Measurements from ENCODE around the gene CEP112.

The CEP112 gene

GRCh38 chr17:65665966-65666365, 526.0 kb downstream of the CEP112 start:
- no peak for DNase-seq

DNA sequence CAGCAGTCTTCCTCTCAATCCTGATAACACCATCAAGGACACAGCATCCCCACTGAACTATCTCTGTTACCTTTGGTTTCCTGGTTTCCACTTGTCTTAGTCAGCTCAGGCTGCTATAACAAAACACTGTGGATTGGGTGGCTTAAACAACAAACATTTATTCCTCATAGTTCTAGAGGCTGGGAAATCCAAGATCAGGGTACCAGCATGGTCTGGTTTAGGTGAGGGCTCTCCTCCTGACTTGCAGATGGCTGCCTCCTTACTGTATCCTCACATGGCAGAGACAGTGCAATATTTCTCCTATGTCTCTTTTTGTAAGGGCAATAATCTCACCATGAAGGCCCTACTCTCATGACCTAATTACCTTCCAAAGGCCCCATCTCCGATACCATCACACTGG, 527.2 kb downstream of the CEP112 start:
- no peak for DNase-seq

DNA sequence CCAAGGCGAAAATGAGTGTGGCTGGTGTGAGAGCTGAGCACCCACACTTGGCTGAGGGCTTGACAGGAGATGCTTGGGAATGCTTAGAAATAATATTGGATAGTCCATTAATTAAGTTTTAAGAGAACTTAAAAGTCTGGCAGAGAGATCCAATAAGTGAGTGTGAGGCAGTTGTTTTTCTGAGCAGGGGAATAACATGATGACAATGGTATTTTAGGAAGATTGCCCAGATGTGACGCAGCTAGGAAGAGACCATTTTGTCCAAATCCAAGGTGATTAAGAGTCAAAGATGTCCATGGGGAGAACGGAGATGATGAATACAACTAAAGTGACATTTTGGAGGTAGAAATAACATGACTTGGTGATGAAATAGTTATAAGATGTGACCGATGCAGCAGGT, 527.7 kb downstream of the CEP112 start:
- no peak for DNase-seq

GRCh38 chr17:65662196-65662595, 529.7 kb downstream of the CEP112 start:
- no peak for DNase-seq

DNA sequence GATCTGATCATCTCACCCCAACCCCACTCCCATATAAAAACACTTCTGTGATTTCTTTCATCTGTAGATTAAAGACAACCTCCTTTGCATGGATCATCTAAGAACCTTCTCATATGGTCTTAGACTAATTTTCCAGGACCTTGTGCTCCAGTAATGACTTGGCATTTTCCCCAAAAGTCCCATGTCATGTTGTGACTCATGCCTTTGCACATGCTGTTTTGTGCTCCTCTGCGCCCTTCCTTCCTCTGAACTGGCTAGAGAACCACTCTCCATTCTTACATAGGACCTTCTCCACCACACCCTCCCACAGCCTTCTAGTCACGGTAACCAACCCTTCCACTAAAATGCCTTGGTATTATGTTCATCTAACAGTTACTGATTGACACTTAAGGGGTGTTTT, 531.0 kb downstream of the CEP112 start:
- no peak for DNase-seq

DNA sequence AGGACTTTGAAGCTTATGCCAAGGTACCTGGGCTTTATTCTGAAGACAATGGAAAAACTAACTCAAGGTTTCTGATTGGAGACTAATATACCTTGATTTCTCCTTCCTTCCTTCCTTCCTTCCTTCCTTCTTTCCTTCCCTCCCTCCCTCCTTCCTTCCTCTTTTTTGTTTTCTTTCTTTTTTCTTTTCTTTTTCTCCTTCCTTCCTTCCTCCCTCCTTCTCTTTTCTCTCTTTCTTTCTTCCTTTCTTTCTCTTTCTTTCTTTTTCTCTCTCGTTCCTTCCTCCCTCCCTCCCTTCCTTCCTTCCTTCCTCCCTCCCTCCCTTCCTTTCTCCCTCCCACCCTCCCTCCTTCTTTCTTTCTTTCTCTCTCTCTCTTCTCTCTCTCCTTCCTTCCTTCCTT, 531.9 kb downstream of the CEP112 start:
- no peak for DNase-seq

- no peak for DNase-seq
Measured at GRCh38 chr17:65659512-65659911, 532.4 kb downstream of the CEP112 start.

- no peak for DNase-seq
Measured at GRCh38 chr17:65657251-65657828, 534.6 kb downstream of the CEP112 start.

DNA sequence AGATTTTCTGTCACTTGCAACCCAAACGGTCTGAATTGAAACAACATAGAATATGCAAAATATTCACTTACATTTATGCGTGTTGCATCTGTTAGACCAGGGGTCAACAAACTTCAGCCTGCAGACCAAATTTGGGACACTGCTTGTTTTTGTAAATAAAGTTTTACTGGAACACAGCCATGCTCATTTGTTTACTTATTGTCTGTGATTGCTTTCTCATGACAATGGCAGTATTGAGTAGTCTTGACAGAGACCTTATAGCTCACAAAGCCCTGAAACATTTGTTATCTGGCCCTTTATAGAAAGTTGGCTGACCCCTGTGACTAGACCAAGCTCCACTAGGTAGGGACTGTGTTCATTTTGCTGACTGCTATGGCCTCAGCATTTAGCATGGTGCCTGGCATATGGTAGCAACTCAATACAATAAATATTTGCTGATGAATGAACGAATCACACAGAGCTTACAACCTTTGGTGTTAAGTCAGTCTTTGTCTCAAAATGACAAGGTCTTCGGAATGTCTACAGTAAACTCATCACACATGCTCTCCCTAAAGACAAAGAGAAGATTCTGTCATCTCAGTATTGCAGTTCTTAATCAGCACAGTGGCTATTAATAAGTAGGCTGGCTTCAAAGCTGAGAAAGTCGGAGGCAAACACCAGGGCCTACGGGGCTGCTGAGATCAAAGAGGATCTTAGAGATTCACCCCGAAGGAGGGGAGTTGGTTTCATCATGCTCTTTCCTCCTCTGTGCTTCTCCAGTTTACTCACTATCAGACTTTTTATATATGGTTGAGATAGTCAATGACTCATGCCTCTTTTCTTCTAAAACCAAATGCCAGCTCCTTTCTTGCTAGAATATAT, 535.3 kb downstream of the CEP112 start:
- no peak for DNase-seq

DNA sequence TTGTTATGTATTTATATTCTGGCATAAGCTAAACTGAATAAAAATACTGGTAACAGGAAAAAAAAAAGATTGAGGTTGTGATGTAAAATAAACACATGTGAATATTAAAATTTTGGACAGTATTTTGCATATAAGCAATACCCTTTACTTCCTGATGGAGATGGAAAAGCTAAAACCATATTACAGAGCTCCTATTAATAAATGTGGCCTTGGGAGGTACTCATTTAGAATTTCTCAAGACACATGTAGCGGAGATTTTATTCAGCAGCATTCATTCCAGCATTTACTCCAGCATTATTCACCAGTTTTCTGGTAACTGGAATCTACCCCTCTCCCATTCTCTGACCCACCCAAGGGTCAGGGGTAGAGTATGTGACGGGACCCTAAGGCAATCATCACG, 536.2 kb downstream of the CEP112 start:
- no peak for DNase-seq

DNA sequence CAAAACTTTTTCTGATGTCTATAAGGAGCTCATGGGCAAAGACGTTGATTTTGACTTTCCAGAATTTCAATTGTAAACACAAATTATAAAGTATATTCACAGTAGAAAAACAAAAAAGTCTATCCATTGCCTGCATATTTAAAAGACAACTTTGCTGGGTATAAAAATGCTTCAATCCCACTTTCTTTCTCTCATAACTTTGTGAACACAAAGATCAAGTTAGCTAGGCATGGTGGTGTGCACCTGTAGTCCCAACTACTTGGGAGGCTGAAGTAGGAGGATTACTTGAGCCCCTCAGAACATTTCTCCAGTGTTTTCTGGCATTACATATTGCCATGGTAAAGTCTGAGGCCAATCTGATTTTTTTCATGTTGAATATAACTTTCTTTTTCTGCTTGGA, 547.4 kb downstream of the CEP112 start:
- no peak for DNase-seq

DNA sequence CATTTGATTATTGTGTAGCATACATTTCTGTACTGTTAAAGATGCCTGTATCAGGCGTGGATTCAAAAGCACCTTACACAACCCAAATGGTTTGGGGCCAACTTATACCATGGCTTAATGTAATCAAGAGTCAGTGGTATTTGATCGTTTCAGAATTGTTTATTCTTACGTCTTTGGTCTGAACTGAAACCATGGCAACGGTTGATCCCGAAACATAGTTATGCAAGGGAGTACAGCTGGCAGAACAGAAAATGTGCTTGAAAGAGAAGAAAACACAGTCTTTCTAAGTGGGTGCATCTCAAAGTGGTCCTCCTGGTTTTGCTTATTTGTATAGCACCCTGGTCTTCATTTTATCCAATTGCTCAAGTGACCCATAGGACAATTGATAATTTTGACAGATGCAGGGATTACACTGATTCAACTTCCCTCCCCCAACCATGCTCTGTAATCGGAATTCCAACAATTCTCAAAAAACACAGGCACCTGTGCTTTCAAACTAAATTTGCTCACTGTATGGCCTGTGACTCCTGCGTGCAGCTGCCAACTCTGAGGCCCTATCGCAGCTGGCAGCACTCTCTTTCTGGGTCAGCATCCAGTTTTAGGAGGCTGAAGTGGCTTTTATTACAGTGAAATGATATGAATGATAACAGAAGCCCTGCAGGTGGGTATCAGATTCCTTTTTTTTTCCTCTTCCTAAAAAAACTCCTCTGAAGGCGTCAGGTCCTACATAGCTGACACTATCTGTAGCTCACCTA, 553.5 kb downstream of the CEP112 start:
- no peak for DNase-seq

DNA sequence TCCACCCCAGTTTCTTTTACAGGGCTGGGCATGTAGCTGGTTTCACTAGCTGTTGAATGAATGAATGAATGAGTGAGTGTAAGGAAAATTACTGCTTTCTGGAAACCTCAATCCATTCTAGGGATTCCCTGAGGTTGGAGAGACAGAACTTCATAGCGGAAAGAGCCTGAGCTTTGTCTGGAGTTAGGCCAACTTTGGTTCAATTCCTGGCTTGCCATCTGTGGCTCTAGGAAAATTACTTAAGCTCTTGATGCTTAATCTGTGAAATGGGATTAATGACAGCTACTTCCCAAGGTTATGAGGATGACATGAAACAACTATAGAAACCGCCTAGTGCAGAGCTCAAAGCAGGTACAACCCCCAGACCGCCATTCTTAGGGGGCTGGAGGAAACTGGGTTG, 554.1 kb downstream of the CEP112 start:
- no peak for DNase-seq

- DNase-seq = no peak
Measured at GRCh38 chr17:65634533-65634932, 557.4 kb downstream of the CEP112 start.

- no peak for DNase-seq
Measured at GRCh38 chr17:65633988-65634387, 557.9 kb downstream of the CEP112 start.

DNA sequence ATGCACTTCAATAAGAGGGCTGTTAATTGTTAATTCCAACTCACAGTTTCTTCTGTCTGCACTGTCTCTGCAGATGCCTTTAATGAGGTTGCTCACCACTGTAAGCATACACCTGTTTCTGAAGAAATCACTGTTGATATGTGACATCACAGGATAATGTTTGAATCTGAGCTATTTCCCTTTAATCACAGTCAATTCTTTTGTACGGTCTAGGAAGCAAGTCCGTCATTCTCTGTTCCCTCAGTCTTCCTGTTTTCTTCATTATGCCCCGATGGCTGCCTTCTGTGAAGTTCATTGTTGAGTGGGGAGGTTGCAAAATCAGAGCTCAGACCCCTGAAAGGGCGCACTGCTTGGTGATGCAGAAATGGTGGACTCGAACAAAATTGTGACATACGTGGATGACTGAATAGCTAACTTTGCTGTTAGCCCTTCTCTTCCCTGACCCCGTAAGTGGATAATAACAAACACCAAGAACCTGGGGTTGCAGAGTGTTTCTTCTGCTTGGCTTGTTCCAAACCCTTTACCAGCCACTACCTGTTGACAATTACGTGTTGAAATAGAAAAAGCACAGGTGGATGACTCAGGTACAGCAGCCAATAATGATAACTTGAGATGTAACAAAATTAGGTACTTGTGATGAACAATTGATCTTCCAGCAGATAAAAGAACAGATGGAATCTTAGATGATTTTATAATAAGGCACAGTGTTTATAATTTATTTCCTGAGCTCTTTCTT, 558.6 kb downstream of the CEP112 start:
- DNase-seq = no peak

DNA sequence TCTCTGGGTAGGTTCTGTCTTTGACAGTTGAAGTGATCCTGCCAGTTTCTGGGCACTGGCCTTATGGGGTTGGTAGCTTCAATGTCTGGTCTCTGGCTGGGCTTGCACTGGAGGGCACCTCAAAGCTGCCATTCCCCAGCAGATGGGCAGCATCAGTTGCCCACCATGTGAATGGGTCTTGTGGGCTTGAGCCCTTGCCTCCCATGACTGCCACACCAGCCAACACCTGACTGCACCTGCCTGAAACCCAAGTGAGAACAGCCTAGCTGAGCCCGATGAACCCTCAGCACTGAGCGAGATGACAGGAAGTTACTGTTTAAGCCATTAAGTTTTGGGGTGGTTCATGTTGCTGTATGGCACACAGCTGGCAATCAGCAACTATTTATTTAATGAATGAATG, 561.4 kb downstream of the CEP112 start:
- no peak for DNase-seq

GRCh38 chr17:65629234-65629690, 562.7 kb downstream of the CEP112 start:
- DNase-seq = no peak

DNA sequence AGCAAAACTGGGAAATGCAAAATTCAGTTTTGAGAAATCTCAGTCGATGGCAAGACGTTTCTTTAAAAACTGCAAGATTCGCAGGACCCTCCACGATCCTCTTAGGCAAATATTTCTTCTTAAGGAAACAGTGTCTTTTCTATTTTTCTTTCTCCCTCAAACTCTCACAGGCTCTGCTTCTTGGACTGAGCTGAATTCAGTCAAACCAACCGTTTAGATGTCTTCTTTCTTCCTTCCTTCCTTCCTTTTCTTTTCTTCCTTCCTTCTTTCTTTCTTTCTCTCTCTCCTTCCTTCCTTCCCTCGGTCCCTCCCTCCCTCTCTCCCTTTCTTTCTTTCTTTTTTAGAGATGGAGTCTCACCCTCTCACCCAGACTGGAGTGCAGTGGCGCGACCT, 563.3 kb downstream of the CEP112 start:
- no peak for DNase-seq

- no peak for DNase-seq
Measured at GRCh38 chr17:65627891-65628643, 563.9 kb downstream of the CEP112 start.

GRCh38 chr17:65627108-65627507, 564.8 kb downstream of the CEP112 start:
- no peak for DNase-seq

- no peak for DNase-seq
Measured at GRCh38 chr17:65626451-65626850, 565.5 kb downstream of the CEP112 start.

Measured in NCI-H446 treated with DMSO at 0.1 percent for 48 hours (cell line).